H9 (cell line): ENCODE results near the gene SLBP. TPM values are rescaled to one million over a fixed set of nuclear protein-coding genes. Genes with fewer than 3 reads are reported as not detected.

Source experiments
- DNase-seq: peaks from one replicate; pipeline ENCODE4 v3.0.0-alpha.2; 2017
- H2AFZ ChIP-seq: one replicate; pipeline ENCODE4 v1.6.1; 2013; ENCODE audit warnings: mild to moderate bottlenecking, low read length, control low read depth, moderate library complexity
- H2AK5ac ChIP-seq: 2 replicates; pipeline ENCODE4 v1.6.1; 2013; ENCODE audit warnings: low read length, control low read depth, mixed read lengths; ENCODE audit not compliant: insufficient read length
- H2BK120ac ChIP-seq: one replicate; pipeline ENCODE4 v1.6.1; 2013; ENCODE audit warnings: low read depth, mild to moderate bottlenecking, low read length, control low read depth, inconsistent platforms; ENCODE audit not compliant: poor library complexity, severe bottlenecking
- H2BK12ac ChIP-seq: 2 replicates; pipeline ENCODE4 v1.6.1; 2013; ENCODE audit warnings: low read length, control low read depth, mixed read lengths, low read depth; ENCODE audit not compliant: insufficient read length
- H2BK15ac ChIP-seq: 2 replicates; pipeline ENCODE4 v1.6.1; 2013; ENCODE audit warnings: low read depth, low read length, control low read depth
- H2BK20ac ChIP-seq: one replicate; pipeline ENCODE4 v1.6.1; 2013; ENCODE audit warnings: low read depth, mild to moderate bottlenecking, low read length, control low read depth, inconsistent platforms; ENCODE audit not compliant: poor library complexity, severe bottlenecking
- H2BK5ac ChIP-seq: 2 replicates; pipeline ENCODE4 v1.6.1; 2013; ENCODE audit warnings: low read length, control low read depth, mixed read lengths; ENCODE audit not compliant: insufficient read length
- H3K14ac ChIP-seq: 2 replicates; pipeline ENCODE4 v1.6.1; 2013; ENCODE audit warnings: low read length, control low read depth; ENCODE audit not compliant: insufficient read depth
- H3K18ac ChIP-seq: 2 replicates; pipeline ENCODE4 v1.6.1; 2013; ENCODE audit warnings: low read depth, mild to moderate bottlenecking, mixed read lengths, low read length, control low read depth; ENCODE audit not compliant: insufficient read length
- H3K23ac ChIP-seq: 2 replicates; pipeline ENCODE4 v1.6.1; 2013; ENCODE audit warnings: low read length, control low read depth, mixed read lengths, low read depth; ENCODE audit not compliant: insufficient read length
- H3K23me2 ChIP-seq: 2 replicates; pipeline ENCODE4 v1.6.1; 2013; ENCODE audit warnings: low read depth, mild to moderate bottlenecking, mixed read lengths, low read length, control low read depth; ENCODE audit not compliant: insufficient read length, poor library complexity, severe bottlenecking
- H3K27ac ChIP-seq: 2 replicates; pipeline ENCODE4 v1.5.1; 2013; ENCODE audit warnings: low read length, control low read depth, mixed read lengths, low read depth; ENCODE audit not compliant: insufficient read length
- H3K27me3 ChIP-seq: 2 replicates; pipeline ENCODE4 v1.6.1; 2013; ENCODE audit warnings: low read length, control low read depth, inconsistent platforms; ENCODE audit not compliant: insufficient read depth
- H3K4ac ChIP-seq: 2 replicates; pipeline ENCODE4 v1.6.1; 2013; ENCODE audit warnings: low read depth, mild to moderate bottlenecking, control low read depth, inconsistent platforms, low read length, moderate library complexity
- H3K4me1 ChIP-seq: 2 replicates; pipeline ENCODE4 v1.6.1; 2013; ENCODE audit warnings: low read length, control low read depth, inconsistent platforms; ENCODE audit not compliant: insufficient read depth
- H3K4me2 ChIP-seq: 2 replicates; pipeline ENCODE4 v1.6.1; 2013; ENCODE audit warnings: low read length, control low read depth, mixed read lengths; ENCODE audit not compliant: insufficient read length, insufficient read depth
- H3K56ac ChIP-seq: 2 replicates; pipeline ENCODE4 v1.6.1; 2013; ENCODE audit warnings: low read depth, mild to moderate bottlenecking, mixed read lengths, low read length, control low read depth; ENCODE audit not compliant: insufficient read length
- H3K79me1 ChIP-seq: 2 replicates; pipeline ENCODE4 v1.6.1; 2013; ENCODE audit warnings: low read depth, mild to moderate bottlenecking, moderate library complexity, low read length, control low read depth, inconsistent platforms; ENCODE audit not compliant: insufficient read depth, poor library complexity, severe bottlenecking
- H3K79me2 ChIP-seq: 2 replicates; pipeline ENCODE4 v1.6.1; 2013; ENCODE audit warnings: low read length, control low read depth, inconsistent platforms; ENCODE audit not compliant: insufficient read depth
- H3K9ac ChIP-seq: 2 replicates; pipeline ENCODE4 v1.6.1; 2013; ENCODE audit warnings: low read length, control low read depth, mixed read lengths; ENCODE audit not compliant: insufficient read length; ENCODE audit errors: extremely low read depth
- H3K9me3 ChIP-seq: one replicate; pipeline ENCODE4 v1.6.1; 2013; ENCODE audit warnings: low read depth, low read length, inconsistent platforms; ENCODE audit not compliant: control insufficient read depth
- H3T11ph ChIP-seq: one replicate; pipeline ENCODE4 v1.6.1; 2013; ENCODE audit warnings: mild to moderate bottlenecking, low read length, control low read depth, inconsistent platforms
- H4K20me1 ChIP-seq: one replicate; pipeline ENCODE4 v1.6.1; 2013; ENCODE audit not compliant: control insufficient read depth, insufficient read length, insufficient read depth
- H4K5ac ChIP-seq: 2 replicates; pipeline ENCODE4 v1.6.1; 2013; ENCODE audit warnings: low read depth, mild to moderate bottlenecking, mixed read lengths, low read length, control low read depth; ENCODE audit not compliant: insufficient read length
- H4K8ac ChIP-seq: replicated peaks from 2 replicates; pipeline ENCODE4 v1.6.1; 2013; ENCODE audit warnings: low read length, control low read depth, mixed read lengths, low read depth; ENCODE audit not compliant: insufficient read length
- H4K91ac ChIP-seq: 2 replicates; pipeline ENCODE4 v1.6.1; 2013; ENCODE audit warnings: low read depth, mild to moderate bottlenecking, moderate library complexity, mixed read lengths, low read length, control low read depth; ENCODE audit not compliant: insufficient read length
- H3K27ac Mint-ChIP-seq, 3 experiments: 2 replicates in 2 of 3; 3 replicates in 1 of 3; pipeline ENCODE4 v1.8.0; 2020 to 2021; ENCODE audit warnings: mixed read lengths in 3 of 3, mild to moderate bottlenecking in 1 of 3, moderate library complexity in 1 of 3
- H3K27me3 Mint-ChIP-seq: 2 replicates; pipeline ENCODE4 v1.8.0; 2021; ENCODE audit warnings: low read depth, mild to moderate bottlenecking, moderate library complexity, mixed read lengths
- H3K36me3 Mint-ChIP-seq, 3 experiments: 2 replicates in 2 of 3; 3 replicates in 1 of 3; pipeline ENCODE4 v1.8.0; 2020 to 2021; ENCODE audit warnings: low read depth in 3 of 3, mixed read lengths in 3 of 3; ENCODE audit not compliant: insufficient read depth in 1 of 3
- H3K4me1 Mint-ChIP-seq, 2 experiments: 2 replicates each; pipeline ENCODE4 v1.8.0; 2020; ENCODE audit warnings: mixed read lengths in 2 of 2
- H3K4me3 Mint-ChIP-seq, 2 experiments: 2 replicates in 1 of 2; 3 replicates in 1 of 2; pipeline ENCODE4 v1.8.0; 2020 to 2021; ENCODE audit warnings: mild to moderate bottlenecking in 2 of 2, mixed read lengths in 2 of 2, moderate library complexity in 1 of 2
- H3K9me3 Mint-ChIP-seq, 2 experiments: 2 replicates in 1 of 2; 3 replicates in 1 of 2; pipeline ENCODE4 v1.8.0; 2020; ENCODE audit warnings: mild to moderate bottlenecking in 2 of 2, mixed read lengths in 2 of 2, moderate library complexity in 1 of 2
- CTCF ChIP-seq: fragments of 200-600 bp; sonication (generic); conservative IDR thresholded peaks from 3 replicates; pipeline ENCODE4 v1.8.0; 2021; ENCODE audit warnings: antibody characterized with exemption, mild to moderate bottlenecking
- WGBS: extraction: QIAGEN DNeasy Blood & Tissue Kit; methylation state at CpG from one replicate; pipeline ENCODE4 v1.1.7; 2013; ENCODE audit warnings: missing lambda C conversion rate, low lambda C conversion rate, mixed read lengths; ENCODE audit not compliant: insufficient read length; ENCODE audit errors: extremely low coverage; 5-methylcytosine and 5-hydroxymethylcytosine counted together
- total RNA-seq: library from RNA; stranded (reverse); gene quantifications from 2 replicates; pipeline ENCODE4 v1.2.1, GENCODE V29; 2021

SLBP gene
- total RNA-seq, 1 experiment from 2014 or later: 62.7 TPM

- H3K9me3 Mint-ChIP-seq: peaks cover 19 to 20% of the 10 kb centered on the region in 2 experiments
- H3K14ac ChIP-seq: no peak overlapping the region
- no peaks in the 10 kb centered on the region for H3K27me3 Mint-ChIP-seq
- H3K9ac ChIP-seq: no peak overlapping the region
- H2BK5ac ChIP-seq: no peak overlapping the region
- H3K27ac ChIP-seq: no peak overlapping the region
- H3K4me2 ChIP-seq: no peak overlapping the region
- peaks cover 71 to 100% (median 97%) of the 10 kb centered on the region in 3 experiments for H3K36me3 Mint-ChIP-seq
- H3K18ac ChIP-seq: no peak overlapping the region
- H3K27ac Mint-ChIP-seq: no peak overlapping the region
- no peak overlapping the region for H3K23ac ChIP-seq
- no peak overlapping the region for H2BK120ac ChIP-seq
- peaks cover 13% of the 10 kb centered on the region for H3K9me3 ChIP-seq
- DNase-seq: no peak
- H3K79me2 ChIP-seq: peaks cover 2% of the 10 kb centered on the region; the same call in 1 of the 2 replicates
- no peak overlapping the region for H2AFZ ChIP-seq
- no peak overlapping the region for H3T11ph ChIP-seq
- no peak overlapping the region for H2BK12ac ChIP-seq
- H3K23me2 ChIP-seq: no peaks in the 10 kb centered on the region
- no peaks in the 10 kb centered on the region for H3K27me3 ChIP-seq
- H3K56ac ChIP-seq: no peak overlapping the region
- no peak overlapping the region for H4K5ac ChIP-seq
- peaks cover 5% of the 10 kb centered on the region for H4K20me1 ChIP-seq
- no peak overlapping the region for H2AK5ac ChIP-seq
- no peak for TF ChIP-seq CTCF
- no peak overlapping the region for H3K4me3 Mint-ChIP-seq
- H3K4me1 ChIP-seq: no peaks in the 10 kb centered on the region
- WGBS: no CpG with 5 or more reads among the region's 20 CpGs
- no peaks in the 10 kb centered on the region for H3K4me1 Mint-ChIP-seq
- no peaks in the 10 kb centered on the region for H3K79me1 ChIP-seq
- no peak overlapping the region for H3K4ac ChIP-seq
- H2BK15ac ChIP-seq: no peak overlapping the region
- H4K91ac ChIP-seq: no peak overlapping the region
- no peak overlapping the region for H4K8ac ChIP-seq
- no peak overlapping the region for H2BK20ac ChIP-seq
Measured at GRCh38 chr4:1735215-1735614, 23.1 kb upstream of the SLBP start.
